Hepatocyte (in vitro differentiated cells): ENCODE results near the gene MSANTD1.

Experiments
- CTCF ChIP-seq: fragments of 200-600 bp; sonication (generic); IDR thresholded peaks from 2 replicates; pipeline ENCODE4 v1.5.1; 2016; ENCODE audit warnings: antibody characterized with exemption, mild to moderate bottlenecking; ENCODE audit not compliant: poor library complexity
- EZH2 ChIP-seq: fragments of 200-600 bp; sonication (generic); IDR thresholded peaks from 2 replicates; pipeline ENCODE4 v1.6.1; 2016; ENCODE audit warnings: antibody characterized with exemption, mild to moderate bottlenecking, borderline replicate concordance
- EZH2phosphoT487 ChIP-seq: fragments of 200-600 bp; sonication (generic); IDR thresholded peaks from one replicate; pipeline ENCODE4 v1.6.1; 2018; ENCODE audit warnings: antibody characterized with exemption, mild to moderate bottlenecking, low read depth, moderate library complexity; ENCODE audit not compliant: unreplicated experiment, severe bottlenecking

- TF ChIP-seq CTCF (no peak), EZH2phosphoT487 (no peak), EZH2 (no peak)
Observed at GRCh38 chr4:3261411-3262207, 12.7 kb downstream of the MSANTD1 start.
